Natural killer cell (primary cell): ENCODE results near the gene SYNE3. TPM values are rescaled to one million over a fixed set of nuclear protein-coding genes. Genes with fewer than 3 reads are reported as not detected.

Experiments
- ATAC-seq, 3 donors: fragments of 150-1000 bp in 2 of 3; fragments of 200-7000 bp in 1 of 3; cut with Tn5 transposase; 1 replicate in 1 of 3; 2 replicates in 2 of 3; pipeline ENCODE4 v1.10.0; 2021; ENCODE audit warnings: mild to moderate bottlenecking in 2 of 3, moderate library complexity in 2 of 3
- DNase-seq, 2 donors: peaks; one replicate each; pipeline versions ENCODE4 v3.0.0 to v3.0.0-alpha.2; 2013 to 2021; ENCODE audit warnings: mixed read lengths in 1 of 2
- H3K27ac ChIP-seq: one replicate; pipeline ENCODE4 v1.5.1; 2013; ENCODE audit warnings: mild to moderate bottlenecking, low read length
- H3K27me3 ChIP-seq: one replicate; pipeline ENCODE4 v1.6.1; 2013; ENCODE audit warnings: low read length; ENCODE audit not compliant: control insufficient read depth, insufficient read depth
- H3K36me3 ChIP-seq: one replicate; pipeline ENCODE4 v1.6.1; 2013; ENCODE audit warnings: low read length; ENCODE audit not compliant: control insufficient read depth, insufficient read depth
- H3K4me1 ChIP-seq: one replicate; pipeline ENCODE4 v1.6.1; 2013; ENCODE audit warnings: low read length; ENCODE audit not compliant: control insufficient read depth, insufficient read depth
- H3K4me3 ChIP-seq: one replicate; pipeline ENCODE4 v1.5.1; 2013; ENCODE audit warnings: low read length
- H3K9me3 ChIP-seq: one replicate; pipeline ENCODE4 v1.6.1; 2013; ENCODE audit warnings: low read length; ENCODE audit not compliant: control insufficient read depth, insufficient read depth
- H3K27ac Mint-ChIP-seq, 2 donors: one replicate each; pipeline ENCODE4 v1.8.0; 2022; ENCODE audit warnings: mild to moderate bottlenecking in 2 of 2, mixed read lengths in 2 of 2, moderate library complexity in 1 of 2
- H3K27me3 Mint-ChIP-seq, 2 donors: one replicate each; pipeline ENCODE4 v1.8.0; 2022; ENCODE audit warnings: low read depth in 2 of 2, mixed read lengths in 2 of 2
- H3K36me3 Mint-ChIP-seq: one replicate; pipeline ENCODE4 v1.8.0; 2022; ENCODE audit warnings: mixed read lengths
- H3K4me1 Mint-ChIP-seq, 2 donors: one replicate each; pipeline ENCODE4 v1.8.0; 2022; ENCODE audit warnings: mixed read lengths in 2 of 2
- H3K4me3 Mint-ChIP-seq: one replicate; pipeline ENCODE4 v1.8.0; 2022; ENCODE audit warnings: mild to moderate bottlenecking, moderate library complexity, mixed read lengths
- H3K9me3 Mint-ChIP-seq, 2 donors: one replicate each; pipeline ENCODE4 v1.8.0; 2022; ENCODE audit warnings: mixed read lengths in 2 of 2
- CTCF ChIP-seq: fragments of 200-600 bp; IDR thresholded peaks from one replicate; pipeline ENCODE4 v1.8.0; 2022; ENCODE audit warnings: antibody characterized with exemption
- WGBS: methylation state at CpG from one replicate; pipeline ENCODE4 v1.1.7; 2013; ENCODE audit warnings: missing lambda C conversion rate; ENCODE audit not compliant: insufficient coverage; 5-methylcytosine and 5-hydroxymethylcytosine counted together
- intact Hi-C: fragments of 100-400 bp; cut with micrococcal nuclease; formaldehyde crosslinking; loops from one replicate; pipeline ENCODE4 v1.14.2; 2022
- total RNA-seq, 4 donors: library from RNA; stranded (reverse); fragments of 120-200 nt in 1 of 4; gene quantifications; one replicate each; pipeline versions ENCODE4 v1.2.3 to v1.2.4, GENCODE V29; 2013 to 2022

SYNE3 gene
- total RNA-seq, 3 donors from 2014 or later (not counting 1 experiment from before 2014, with no cell fraction given), result 10.6 to 17.3 (median 15.4) TPM

- no peaks in the 10 kb centered on the region for H3K36me3 ChIP-seq
- H3K9me3 Mint-ChIP-seq, result no peaks in the 10 kb centered on the region
- 65% methylated on average over 11 of the region's 11 CpGs for WGBS
- no peaks in the 10 kb centered on the region for H3K36me3 Mint-ChIP-seq
- H3K4me1 Mint-ChIP-seq, result peaks cover 55 to 60% of the 10 kb centered on the region in 2 donors
- no peaks in the 10 kb centered on the region for H3K9me3 ChIP-seq
- peak; percentile 7 to 53 for DNase-seq
- H3K27ac ChIP-seq, result peak overlapping the region; percentile 65
- no peaks in the 10 kb centered on the region for H3K27me3 ChIP-seq
- H3K4me1 ChIP-seq, result peaks cover 47% of the 10 kb centered on the region
- no peak for ATAC-seq
- peak overlapping the region; percentile 86 to 93 for H3K27ac Mint-ChIP-seq
- intact Hi-C loops, result no loop called here
- no peak for TF ChIP-seq CTCF
- H3K4me3 Mint-ChIP-seq, result peak overlapping the region; percentile 74
- H3K4me3 ChIP-seq, result no peak overlapping the region
- H3K27me3 Mint-ChIP-seq, result no peaks in the 10 kb centered on the region
Measured at GRCh38 chr14:95523815-95524448, 7.5 kb upstream of the SYNE3 start.

DNA sequence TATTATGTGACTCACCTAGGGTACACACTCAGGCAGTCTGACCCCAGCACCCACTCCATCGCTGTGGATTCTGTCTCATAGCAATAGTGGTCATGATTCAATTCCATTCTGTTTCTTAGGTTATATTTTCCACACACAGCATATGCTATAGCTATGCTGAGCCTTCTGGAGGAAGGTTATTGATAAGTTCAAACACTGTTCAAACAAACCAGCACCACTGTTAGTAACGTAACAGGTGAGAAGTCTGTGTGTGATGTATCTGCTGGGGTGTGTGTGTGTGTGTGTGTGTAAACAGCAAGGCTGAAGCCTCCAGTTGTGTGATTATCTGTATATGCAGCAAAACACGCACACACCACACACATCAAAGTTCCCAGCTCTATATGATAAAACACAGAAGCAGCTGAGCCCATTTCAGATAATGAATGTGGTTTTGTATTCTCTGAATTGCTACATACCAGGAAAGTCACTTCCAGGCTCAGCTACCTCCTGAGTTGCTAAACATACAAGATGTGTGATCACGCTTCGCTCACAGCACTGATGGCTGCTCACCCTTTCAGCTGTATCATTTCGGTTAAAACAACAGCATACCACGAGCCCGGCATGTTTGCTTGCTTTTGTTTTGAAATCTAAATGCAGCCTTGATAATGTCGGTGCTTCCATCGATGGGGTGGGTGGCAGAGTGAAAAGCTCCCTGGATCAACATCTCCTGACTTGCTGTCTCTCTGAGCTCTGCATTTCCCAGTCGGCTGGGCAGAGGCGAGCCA is 6.8 kb upstream of the SYNE3 start:
- TF ChIP-seq CTCF, result no peak
- peak; percentile 59 to 76 (median 73) for ATAC-seq
- intact Hi-C loops, result no loop called here
- Histone ChIP-seq H3K9me3 (no peaks in the 10 kb centered on the region), H3K36me3 (no peaks in the 10 kb centered on the region), H3K4me3 (no peak overlapping the region), H3K27me3 (no peaks in the 10 kb centered on the region), H3K27ac (peak overlapping the region; percentile 65), H3K4me1 (peaks cover 54% of the 10 kb centered on the region)
- DNase-seq, result peak; percentile 20 to 55
- no peaks in the 10 kb centered on the region for H3K36me3 Mint-ChIP-seq
- H3K4me1 Mint-ChIP-seq, result peaks cover 62 to 67% of the 10 kb centered on the region in 2 donors
- H3K9me3 Mint-ChIP-seq, result no peaks in the 10 kb centered on the region
- H3K27me3 Mint-ChIP-seq, result no peaks in the 10 kb centered on the region
- WGBS, result 41% methylated on average over 9 of the region's 12 CpGs
- peak overlapping the region; percentile 74 for H3K4me3 Mint-ChIP-seq
- peak overlapping the region; percentile 86 to 93 for H3K27ac Mint-ChIP-seq

- Mint-ChIP-seq H3K9me3 (no peaks in the 10 kb centered on the region), H3K27me3 (no peaks in the 10 kb centered on the region), H3K36me3 (no peaks in the 10 kb centered on the region), H3K4me1 (peaks cover 68 to 74% of the 10 kb centered on the region in 2 donors), H3K4me3 (peak overlapping the region; percentile 74), H3K27ac (peak overlapping the region; percentile 86 to 93)
- Histone ChIP-seq H3K36me3 (no peaks in the 10 kb centered on the region), H3K27ac (peak overlapping the region; percentile 65), H3K9me3 (no peaks in the 10 kb centered on the region), H3K27me3 (no peaks in the 10 kb centered on the region), H3K4me3 (no peak overlapping the region), H3K4me1 (peaks cover 60% of the 10 kb centered on the region)
- ATAC-seq (no peak), DNase-seq (peak in 1 of 2 donors; percentile 25)
- 67% methylated on average over 4 of the region's 4 CpGs for WGBS
- no peak for TF ChIP-seq CTCF
- intact Hi-C loops, result no loop called here
Measured at GRCh38 chr14:95522556-95522955, 6.1 kb upstream of the SYNE3 start.
